ENCODE measurements around the gene GRM2.

DNA sequence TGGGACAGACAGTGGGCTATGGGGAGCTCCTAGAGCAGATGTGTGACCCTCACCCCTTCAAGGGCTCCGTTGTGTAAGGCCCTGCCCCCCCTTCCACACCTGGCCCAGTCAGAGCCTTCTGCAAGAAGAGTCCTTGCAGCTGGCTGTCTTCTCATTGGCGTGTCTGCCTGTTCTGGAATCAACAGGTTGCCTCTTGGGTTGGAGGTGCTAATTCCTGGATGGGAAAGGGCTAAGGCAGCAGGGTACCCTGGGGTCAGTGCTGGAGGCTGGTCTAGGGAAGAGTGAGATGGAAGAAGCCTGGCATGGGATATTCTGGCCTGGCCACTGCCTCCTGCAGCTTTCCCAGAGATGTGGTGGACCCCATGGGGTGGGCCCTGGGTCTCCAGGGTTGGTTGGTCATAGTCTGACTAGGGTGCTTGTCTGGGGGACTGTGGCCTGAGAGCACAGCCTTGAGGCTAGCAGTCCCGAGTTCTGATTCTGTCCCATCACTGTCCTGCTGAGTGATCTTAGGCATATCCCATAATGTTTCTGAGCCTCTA lies 30.7 kb upstream of the GRM2 start:
- TF ChIP-seq, protein P1, sequence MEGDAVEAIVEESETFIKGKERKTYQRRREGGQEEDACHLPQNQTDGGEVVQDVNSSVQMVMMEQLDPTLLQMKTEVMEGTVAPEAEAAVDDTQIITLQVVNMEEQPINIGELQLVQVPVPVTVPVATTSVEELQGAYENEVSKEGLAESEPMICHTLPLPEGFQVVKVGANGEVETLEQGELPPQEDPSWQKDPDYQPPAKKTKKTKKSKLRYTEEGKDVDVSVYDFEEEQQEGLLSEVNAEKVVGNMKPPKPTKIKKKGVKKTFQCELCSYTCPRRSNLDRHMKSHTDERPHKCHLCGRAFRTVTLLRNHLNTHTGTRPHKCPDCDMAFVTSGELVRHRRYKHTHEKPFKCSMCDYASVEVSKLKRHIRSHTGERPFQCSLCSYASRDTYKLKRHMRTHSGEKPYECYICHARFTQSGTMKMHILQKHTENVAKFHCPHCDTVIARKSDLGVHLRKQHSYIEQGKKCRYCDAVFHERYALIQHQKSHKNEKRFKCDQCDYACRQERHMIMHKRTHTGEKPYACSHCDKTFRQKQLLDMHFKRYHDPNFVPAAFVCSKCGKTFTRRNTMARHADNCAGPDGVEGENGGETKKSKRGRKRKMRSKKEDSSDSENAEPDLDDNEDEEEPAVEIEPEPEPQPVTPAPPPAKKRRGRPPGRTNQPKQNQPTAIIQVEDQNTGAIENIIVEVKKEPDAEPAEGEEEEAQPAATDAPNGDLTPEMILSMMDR (conservative IDR thresholded peaks at IDR 0.05; ENCODE audit: low read depth, low read length): no peak
- TF ChIP-seq EZH2 (IDR thresholded peaks at IDR 0.05; ENCODE audit: low read length, unreplicated experiment): no peak
- no peak for TF ChIP-seq EZH2phosphoT487 (IDR thresholded peaks at IDR 0.05; ENCODE audit: borderline replicate concordance, low read length)

Measured in PC-3 (cell line).